Heart right ventricle (tissue), 16 donors: ENCODE results near the gene SIRT7. TPM values are rescaled to one million over a fixed set of nuclear protein-coding genes. Genes with fewer than 3 reads are reported as not detected.

Experiments used
- ATAC-seq, 8 donors: fragments of 200-7000 bp; cut with Tn5 transposase; one replicate each; pipeline ENCODE4 v1.9.1; 2020; ENCODE audit warnings: mild to moderate bottlenecking in 8 of 8, moderate library complexity in 8 of 8, moderate number of reproducible peaks in 1 of 8
- DNase-seq, 2 donors: peaks; one replicate each; pipeline ENCODE4 v3.0.0-alpha.2; 2020
- H3K27ac ChIP-seq, 10 donors: fragments of 200-600 bp; sonication (generic) in 2 of 10; one replicate each; pipeline versions ENCODE4 v1.5.0 to v1.8.0; 2020 to 2022; ENCODE audit warnings: mild to moderate bottlenecking in 3 of 10
- H3K27me3 ChIP-seq, 7 donors: fragments of 200-600 bp; one replicate each; pipeline ENCODE4 v1.8.0; 2021 to 2022; ENCODE audit warnings: mild to moderate bottlenecking in 2 of 7
- H3K36me3 ChIP-seq, 9 donors: fragments of 200-600 bp; sonication (generic) in 1 of 9; one replicate each; pipeline versions ENCODE4 v1.5.0 to v1.8.0; 2020 to 2022; ENCODE audit warnings: mild to moderate bottlenecking in 2 of 9
- H3K4me1 ChIP-seq, 9 donors: fragments of 200-600 bp; sonication (generic) in 1 of 9; one replicate each; pipeline versions ENCODE4 v1.5.0 to v1.8.0; 2020 to 2022; ENCODE audit warnings: mild to moderate bottlenecking in 4 of 9
- H3K4me3 ChIP-seq, 10 donors: fragments of 200-600 bp; sonication (generic) in 2 of 10; one replicate each; pipeline versions ENCODE4 v1.5.0 to v1.8.0; 2020 to 2022; ENCODE audit warnings: mild to moderate bottlenecking in 7 of 10, moderate library complexity in 2 of 10
- H3K9me3 ChIP-seq, 11 donors: fragments of 200-600 bp in 10 of 11; sonication (generic) in 2 of 11; one replicate each; pipeline versions ENCODE4 v1.5.0 to v1.8.0; 2013 to 2022; ENCODE audit warnings: mild to moderate bottlenecking in 2 of 11, control low read depth in 1 of 11, moderate library complexity in 1 of 11
- CTCF ChIP-seq, 9 donors: fragments of 200-600 bp; sonication (generic) in 2 of 9; IDR thresholded peaks; one replicate each; pipeline versions ENCODE4 v1.5.0 to v1.8.0; 2021 to 2022; ENCODE audit warnings: antibody characterized with exemption in 9 of 9, mild to moderate bottlenecking in 5 of 9, moderate library complexity in 1 of 9
- WGBS, 2 donors: extraction: QIAGEN DNeasy Blood & Tissue Kit; methylation state at CpG; one replicate each; pipeline ENCODE4 v1.1.7; 2013; ENCODE audit warnings: inconsistent platforms in 1 of 2; 5-methylcytosine and 5-hydroxymethylcytosine counted together
- intact Hi-C, 10 donors: fragments of 100-400 bp; cut with DNase I; formaldehyde crosslinking; loops; one replicate each; pipeline versions ENCODE4 v1.11.1 to v1.14.2; 2022
- polyA plus RNA-seq, 2 donors: library from polyadenylated mRNA; stranded (reverse); fragments of 200-250 nt; gene quantifications; one replicate each; pipeline ENCODE4 v1.2.3, GENCODE V29; 2013
- total RNA-seq, 10 donors: library from RNA; stranded (reverse); fragmentation: NEBNext Ultra II Directional in 3 of 10; extraction: Animal tissue kit (Norgen Biotek cat#: 25700) in 3 of 10; gene quantifications; one replicate each; pipeline versions ENCODE4 v1.2.1 to v1.2.4, GENCODE V29; 2021 to 2023
- donor health status: Arrhythmogenic right ventricular cardiomyopathy.
- donor health status: ischemic (EF 13 %, LVEDD 7.1; RV severe dilation, severe dysfunction).
- donor health status: healthy with polysubstance abuse.
- donor health status: DM: no; HTN: yes; CAD: no.
- donor health status: DM: no; HTN: no; CAD: no.
- donor health status: ischemic (EF 25% LVEDD 6.9; RV normal size, moderate dysfunction).
- donor health status: ischemic (EF 25% LVEDD 5.7; RV mildly dilated, moderate dysfunction).
- donor health status: healthy.
- donor health status: DM: yes; HTN: yes; CAD: no.
- donor health status: Ischemic cardiomyopathy.
- donor health status: ischemic (EF 35%, LVEDD 5.7; RV mildly dilated, moderate dysfunction).
- donor health status: nonischemic (EF 11% LVEDD 7.7; RV severe dilation, severe dysfunction).
- donor health status: DM: yes; HTN: yes; CAD: no.
- donor health status: PGD.
- donor health status: ischemic (EF 29% LVEDD 5.4; RV normal size, mild dysfunction).
- donor health status: nonischemic (EF 23%, LVEDD 6.1; RV moderate dilation, normal function).

The SIRT7 gene
- total and polyA plus RNA-seq, 12 donors, result 4.4 to 15.7 (median 6.2) TPM

GRCh38 chr17:81947189-81947588 lies 29.2 kb upstream of the SIRT7 start, which contains the start of gene MYADML2:
Gene MYADML2, minus strand, starts transcription at chr17:81947233. Its CDS starts 5,492 bp downstream, at chr17:81941741.
- H3K36me3 ChIP-seq, result peaks cover 0 to 3% (median 0%) of the 10 kb centered on the region in 9 donors
- no peak within 1 kb of the TSS for H3K4me3 ChIP-seq
- H3K4me1 ChIP-seq, result no peaks in the 10 kb centered on the region
- H3K27me3 ChIP-seq, result peaks cover 0 to 20% (median 0%) of the 10 kb centered on the region in 7 donors
- WGBS, 2 donors, result 88% methylated on average over 13 of the region's 13 CpGs
- H3K27ac ChIP-seq, result no peak within 1 kb of the TSS
- DNase-seq (no peak), ATAC-seq (peak in 1 of 8 donors; percentile 36)
- no peaks in the 10 kb centered on the region for H3K9me3 ChIP-seq
- no peak for TF ChIP-seq CTCF (IDR thresholded peaks at IDR 0.05)
- intact Hi-C loops, result no loop called here

GRCh38 chr17:81944858-81945257 lies 26.9 kb upstream of the SIRT7 start:
- H3K36me3 ChIP-seq, result peaks cover 0 to 3% (median 0%) of the 10 kb centered on the region in 9 donors
- no peaks in the 10 kb centered on the region for H3K9me3 ChIP-seq
- TF ChIP-seq CTCF (IDR thresholded peaks at IDR 0.05), result no peak
- no peak overlapping the region for H3K4me3 ChIP-seq
- ATAC-seq (no peak), DNase-seq (no peak)
- peaks cover 6 to 20% (median 16%) of the 10 kb centered on the region in 9 donors for H3K4me1 ChIP-seq
- H3K27me3 ChIP-seq, result peaks cover 0 to 21% (median 6%) of the 10 kb centered on the region in 7 donors
- intact Hi-C loops, result no loop called here
- WGBS, 2 donors, result 85 to 90% methylated on average over 9 of the region's 9 CpGs
- H3K27ac ChIP-seq, result no peak overlapping the region

- H3K27ac ChIP-seq, result peak overlapping the region; percentile 14 to 85 (median 78)
- ATAC-seq (peak in 4 of 8 donors; percentile 20 to 27 (median 22)), DNase-seq (no peak)
- no peaks in the 10 kb centered on the region for H3K9me3 ChIP-seq
- no peaks in the 10 kb centered on the region for H3K36me3 ChIP-seq
- intact Hi-C loops, result no loop called here
- 27 to 28% methylated on average over 11 to 12 of the region's 12 CpGs for WGBS, 2 donors
- H3K4me3 ChIP-seq, result peak overlapping the region; percentile 18 to 52 (median 39)
- no peak for TF ChIP-seq CTCF (IDR thresholded peaks at IDR 0.05)
- peaks cover 0 to 21% (median 9%) of the 10 kb centered on the region in 7 donors for H3K27me3 ChIP-seq
- peaks cover 11 to 41% (median 18%) of the 10 kb centered on the region in 9 donors for H3K4me1 ChIP-seq
Observed at GRCh38 chr17:81942167-81942553, 24.2 kb upstream of the SIRT7 start.

GRCh38 chr17:81941484-81942166 lies 23.6 kb upstream of the SIRT7 start:
- H3K4me1 ChIP-seq, result peaks cover 15 to 46% (median 22%) of the 10 kb centered on the region in 9 donors
- peaks cover 0 to 21% (median 9%) of the 10 kb centered on the region in 7 donors for H3K27me3 ChIP-seq
- no peaks in the 10 kb centered on the region for H3K36me3 ChIP-seq
- ATAC-seq (peak; percentile 47 to 86 (median 73)), DNase-seq (peak in 1 of 2 donors; percentile 69)
- no peak for TF ChIP-seq CTCF (IDR thresholded peaks at IDR 0.05)
- WGBS, 2 donors, result 34 to 44% methylated on average over 29 to 30 of the region's 30 CpGs
- peak overlapping the region; percentile 18 to 52 (median 39) for H3K4me3 ChIP-seq
- H3K9me3 ChIP-seq, result no peaks in the 10 kb centered on the region
- H3K27ac ChIP-seq, result peak overlapping the region; percentile 18 to 85 (median 78)
- intact Hi-C loops, result no loop called here
